Breast epithelium (tissue), 3 donors: ENCODE results near the gene PPP5C.

Experiments used
- CTCF ChIP-seq, 3 donors: fragments of 450-650 bp; IDR thresholded peaks; one replicate each; pipeline ENCODE4 v1.5.1; 2016 to 2017; ENCODE audit warnings: antibody characterized with exemption in 3 of 3, mild to moderate bottlenecking in 3 of 3, moderate library complexity in 3 of 3
- POLR2A ChIP-seq: fragments of 450-650 bp; IDR thresholded peaks from one replicate; pipeline ENCODE4 v1.6.1; 2016; ENCODE audit warnings: antibody characterized with exemption, mild to moderate bottlenecking, moderate library complexity
- POLR2AphosphoS5 ChIP-seq, 3 donors: sonication (generic); formaldehyde crosslinking; IDR thresholded peaks; one replicate each; pipeline ENCODE4 v1.6.1; 2017; ENCODE audit warnings: antibody characterized with exemption in 3 of 3

DNA sequence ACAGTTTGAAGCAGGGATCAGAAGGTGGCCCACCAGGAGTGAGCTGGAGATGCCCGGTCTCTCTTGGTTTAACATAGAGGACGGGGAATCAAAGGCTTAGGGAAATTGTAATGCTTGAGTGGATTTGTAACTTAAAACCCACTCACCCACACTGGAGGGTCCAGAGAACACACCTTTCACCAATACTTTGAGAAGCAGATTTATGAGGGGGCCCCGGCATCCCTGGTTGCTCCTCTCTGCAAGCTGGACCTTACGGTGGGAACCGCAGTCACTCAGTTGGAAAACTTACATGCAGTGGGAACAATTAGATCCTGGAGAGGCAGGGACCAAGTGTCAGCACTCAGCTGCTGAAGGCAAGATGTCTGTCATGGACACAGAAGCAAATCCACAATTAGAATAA, 20.5 kb downstream of the PPP5C start:
- TF ChIP-seq POLR2A, result no peak
- TF ChIP-seq CTCF (IDR thresholded peaks at IDR 0.05), result no peak
- TF ChIP-seq POLR2AphosphoS5 (IDR thresholded peaks at IDR 0.05), result no peak
